ENCODE data around the gene PLB1. TPM values are rescaled to one million over a fixed set of nuclear protein-coding genes. Genes with fewer than 3 reads are reported as not detected.

Gene PLB1
- total RNA-seq, 6 experiments from 2014 or later, result 0.66 to 1.9 (median 1.1) TPM

- no peaks in the 10 kb centered on the region for H3K27me3 ChIP-seq
- TF ChIP-seq POLR2A (IDR thresholded peaks at IDR 0.05), result no peak
- 80% methylated on average over 1 of the region's 8 CpGs for WGBS (ENCODE audit: insufficient coverage, low coverage, low lambda C conversion rate, missing lambda C conversion rate)
- no peaks in the 10 kb centered on the region for H3K36me3 ChIP-seq
- ATAC-seq (no peak), DNase-seq (peak in 1 of 3 donors; percentile 38)
- H3K9me3 ChIP-seq, result no peaks in the 10 kb centered on the region
- H3K27ac ChIP-seq, result no peak overlapping the region
- H3K4me3 ChIP-seq, result no peak overlapping the region
- intact Hi-C loops (cut with DNase I), result no loop called here
- peaks cover 0 to 27% (median 10%) of the 10 kb centered on the region in 4 donors for H3K4me1 ChIP-seq
These were observed 132.6 kb downstream of the PLB1 start for GRCh38 chr2:28628506-28628905.

GRCh38 chr2:28628987-28629386, 133.1 kb downstream of the PLB1 start:
- WGBS (ENCODE audit: insufficient coverage, low coverage, low lambda C conversion rate, missing lambda C conversion rate), result no CpG with 5 or more reads among the region's 5 CpGs
- TF ChIP-seq CTCF (IDR thresholded peaks at IDR 0.05) (no peak), POLR2A (IDR thresholded peaks at IDR 0.05) (no peak)
- Histone ChIP-seq H3K27me3 (no peaks in the 10 kb centered on the region), H3K27ac (no peak overlapping the region), H3K4me3 (no peak overlapping the region), H3K36me3 (no peaks in the 10 kb centered on the region), H3K9me3 (no peaks in the 10 kb centered on the region), H3K4me1 (peaks cover 0 to 27% (median 10%) of the 10 kb centered on the region in 4 donors)
- peak; percentile 82 to 95 (median 91) for DNase-seq
- intact Hi-C loops (cut with DNase I), result no loop called here
- peak; percentile 65 to 89 (median 79) for ATAC-seq

GRCh38 chr2:28629910-28630309, 134.1 kb downstream of the PLB1 start:
- WGBS (ENCODE audit: insufficient coverage, low coverage, low lambda C conversion rate, missing lambda C conversion rate), result 96% methylated on average over 4 of the region's 7 CpGs
- Histone ChIP-seq H3K4me1 (peaks cover 0 to 25% (median 12%) of the 10 kb centered on the region in 4 donors), H3K36me3 (no peaks in the 10 kb centered on the region), H3K27me3 (no peaks in the 10 kb centered on the region), H3K27ac (no peak overlapping the region), H3K9me3 (no peaks in the 10 kb centered on the region), H3K4me3 (no peak overlapping the region)
- intact Hi-C loops (cut with DNase I), result no loop called here
- TF ChIP-seq POLR2A (IDR thresholded peaks at IDR 0.05), result no peak
- no peak for TF ChIP-seq CTCF (IDR thresholded peaks at IDR 0.05)
- ATAC-seq (no peak), DNase-seq (peak in 1 of 3 donors; percentile 32)

GRCh38 chr2:28630341-28630740, 134.5 kb downstream of the PLB1 start:
- no peaks in the 10 kb centered on the region for H3K9me3 ChIP-seq
- no peak overlapping the region for H3K4me3 ChIP-seq
- no peak for TF ChIP-seq POLR2A (IDR thresholded peaks at IDR 0.05)
- TF ChIP-seq CTCF (IDR thresholded peaks at IDR 0.05), result no peak
- peaks cover 0 to 22% (median 12%) of the 10 kb centered on the region in 4 donors for H3K4me1 ChIP-seq
- H3K36me3 ChIP-seq, result no peaks in the 10 kb centered on the region
- no peak for ATAC-seq
- peak in 1 of 3 donors; percentile 36 for DNase-seq
- no peak overlapping the region for H3K27ac ChIP-seq
- WGBS (ENCODE audit: insufficient coverage, low coverage, low lambda C conversion rate, missing lambda C conversion rate), result no CpG with 5 or more reads among the region's 3 CpGs
- H3K27me3 ChIP-seq, result no peaks in the 10 kb centered on the region
- intact Hi-C loops (cut with DNase I), result no loop called here

GRCh38 chr2:28631514-28632206, 135.8 kb downstream of the PLB1 start:
- peak in 1 of 3 donors; percentile 83 for DNase-seq
- Histone ChIP-seq H3K9me3 (no peaks in the 10 kb centered on the region), H3K27me3 (no peaks in the 10 kb centered on the region), H3K4me3 (no peak overlapping the region), H3K4me1 (peaks cover 0 to 27% (median 10%) of the 10 kb centered on the region in 4 donors), H3K36me3 (no peaks in the 10 kb centered on the region), H3K27ac (peak overlapping the region in 1 of 3 donors; percentile 52)
- intact Hi-C loops (cut with DNase I), result no loop called here
- peak; percentile 73 to 84 (median 75) for ATAC-seq
- no peak for TF ChIP-seq POLR2A (IDR thresholded peaks at IDR 0.05)
- no peak for TF ChIP-seq CTCF (IDR thresholded peaks at IDR 0.05)
- 46% methylated on average over 7 of the region's 11 CpGs for WGBS (ENCODE audit: insufficient coverage, low coverage, low lambda C conversion rate, missing lambda C conversion rate)

Measured in right lobe of liver (tissue), 6 donors.